ENCODE measurements around the gene PLCD3.

DNA sequence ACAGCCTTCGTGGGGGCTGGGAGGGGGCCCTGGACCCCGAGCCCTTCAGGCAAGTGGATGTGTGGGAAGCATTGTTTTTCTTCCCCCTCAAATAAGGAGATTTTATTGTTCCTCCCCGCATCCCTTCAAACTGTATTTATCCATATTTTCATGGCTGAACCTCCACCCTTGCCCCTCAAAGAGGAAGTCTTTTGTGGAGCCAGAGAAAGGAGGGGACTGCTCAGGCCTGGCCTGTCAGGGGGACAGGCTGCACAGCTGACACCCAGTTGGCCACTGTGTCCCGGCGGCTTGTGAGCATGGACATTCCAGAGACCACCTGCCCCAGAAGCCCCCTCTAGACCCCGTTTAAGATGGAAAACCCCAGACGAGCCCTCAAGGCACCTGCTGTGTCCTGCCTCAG is 45.2 kb upstream of the PLCD3 start:
- TF ChIP-seq ZNF607 (CRISPR knock-in tag; IDR thresholded peaks at IDR 0.05; ENCODE audit: borderline replicate concordance) = no peak
- no peak for TF ChIP-seq POLR2A (IDR thresholded peaks at IDR 0.05; ENCODE audit: insufficient read depth in 1 of 2, low read depth in 2 of 2, low read length in 2 of 2)
- TF ChIP-seq KAT8 (CRISPR knock-in tag; IDR thresholded peaks at IDR 0.05) = no peak
- TF ChIP-seq, protein P1, sequence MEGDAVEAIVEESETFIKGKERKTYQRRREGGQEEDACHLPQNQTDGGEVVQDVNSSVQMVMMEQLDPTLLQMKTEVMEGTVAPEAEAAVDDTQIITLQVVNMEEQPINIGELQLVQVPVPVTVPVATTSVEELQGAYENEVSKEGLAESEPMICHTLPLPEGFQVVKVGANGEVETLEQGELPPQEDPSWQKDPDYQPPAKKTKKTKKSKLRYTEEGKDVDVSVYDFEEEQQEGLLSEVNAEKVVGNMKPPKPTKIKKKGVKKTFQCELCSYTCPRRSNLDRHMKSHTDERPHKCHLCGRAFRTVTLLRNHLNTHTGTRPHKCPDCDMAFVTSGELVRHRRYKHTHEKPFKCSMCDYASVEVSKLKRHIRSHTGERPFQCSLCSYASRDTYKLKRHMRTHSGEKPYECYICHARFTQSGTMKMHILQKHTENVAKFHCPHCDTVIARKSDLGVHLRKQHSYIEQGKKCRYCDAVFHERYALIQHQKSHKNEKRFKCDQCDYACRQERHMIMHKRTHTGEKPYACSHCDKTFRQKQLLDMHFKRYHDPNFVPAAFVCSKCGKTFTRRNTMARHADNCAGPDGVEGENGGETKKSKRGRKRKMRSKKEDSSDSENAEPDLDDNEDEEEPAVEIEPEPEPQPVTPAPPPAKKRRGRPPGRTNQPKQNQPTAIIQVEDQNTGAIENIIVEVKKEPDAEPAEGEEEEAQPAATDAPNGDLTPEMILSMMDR (CRISPR knock-in tag; IDR thresholded peaks at IDR 0.05) = no peak
- no peak for TF ChIP-seq ZNF274 (CRISPR knock-in tag; IDR thresholded peaks at IDR 0.05)
- TF ChIP-seq, protein P2, sequence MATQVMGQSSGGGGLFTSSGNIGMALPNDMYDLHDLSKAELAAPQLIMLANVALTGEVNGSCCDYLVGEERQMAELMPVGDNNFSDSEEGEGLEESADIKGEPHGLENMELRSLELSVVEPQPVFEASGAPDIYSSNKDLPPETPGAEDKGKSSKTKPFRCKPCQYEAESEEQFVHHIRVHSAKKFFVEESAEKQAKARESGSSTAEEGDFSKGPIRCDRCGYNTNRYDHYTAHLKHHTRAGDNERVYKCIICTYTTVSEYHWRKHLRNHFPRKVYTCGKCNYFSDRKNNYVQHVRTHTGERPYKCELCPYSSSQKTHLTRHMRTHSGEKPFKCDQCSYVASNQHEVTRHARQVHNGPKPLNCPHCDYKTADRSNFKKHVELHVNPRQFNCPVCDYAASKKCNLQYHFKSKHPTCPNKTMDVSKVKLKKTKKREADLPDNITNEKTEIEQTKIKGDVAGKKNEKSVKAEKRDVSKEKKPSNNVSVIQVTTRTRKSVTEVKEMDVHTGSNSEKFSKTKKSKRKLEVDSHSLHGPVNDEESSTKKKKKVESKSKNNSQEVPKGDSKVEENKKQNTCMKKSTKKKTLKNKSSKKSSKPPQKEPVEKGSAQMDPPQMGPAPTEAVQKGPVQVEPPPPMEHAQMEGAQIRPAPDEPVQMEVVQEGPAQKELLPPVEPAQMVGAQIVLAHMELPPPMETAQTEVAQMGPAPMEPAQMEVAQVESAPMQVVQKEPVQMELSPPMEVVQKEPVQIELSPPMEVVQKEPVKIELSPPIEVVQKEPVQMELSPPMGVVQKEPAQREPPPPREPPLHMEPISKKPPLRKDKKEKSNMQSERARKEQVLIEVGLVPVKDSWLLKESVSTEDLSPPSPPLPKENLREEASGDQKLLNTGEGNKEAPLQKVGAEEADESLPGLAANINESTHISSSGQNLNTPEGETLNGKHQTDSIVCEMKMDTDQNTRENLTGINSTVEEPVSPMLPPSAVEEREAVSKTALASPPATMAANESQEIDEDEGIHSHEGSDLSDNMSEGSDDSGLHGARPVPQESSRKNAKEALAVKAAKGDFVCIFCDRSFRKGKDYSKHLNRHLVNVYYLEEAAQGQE (IDR thresholded peaks at IDR 0.05; ENCODE audit: borderline replicate concordance in 1 of 2, low read depth in 1 of 2, low read length in 2 of 2) = no peak
- no peak for TF ChIP-seq SIN3A (IDR thresholded peaks at IDR 0.05; ENCODE audit: borderline replicate concordance, low read depth, low read length)
